ENCODE data around the gene MASP1.

The MASP1 gene

DNA sequence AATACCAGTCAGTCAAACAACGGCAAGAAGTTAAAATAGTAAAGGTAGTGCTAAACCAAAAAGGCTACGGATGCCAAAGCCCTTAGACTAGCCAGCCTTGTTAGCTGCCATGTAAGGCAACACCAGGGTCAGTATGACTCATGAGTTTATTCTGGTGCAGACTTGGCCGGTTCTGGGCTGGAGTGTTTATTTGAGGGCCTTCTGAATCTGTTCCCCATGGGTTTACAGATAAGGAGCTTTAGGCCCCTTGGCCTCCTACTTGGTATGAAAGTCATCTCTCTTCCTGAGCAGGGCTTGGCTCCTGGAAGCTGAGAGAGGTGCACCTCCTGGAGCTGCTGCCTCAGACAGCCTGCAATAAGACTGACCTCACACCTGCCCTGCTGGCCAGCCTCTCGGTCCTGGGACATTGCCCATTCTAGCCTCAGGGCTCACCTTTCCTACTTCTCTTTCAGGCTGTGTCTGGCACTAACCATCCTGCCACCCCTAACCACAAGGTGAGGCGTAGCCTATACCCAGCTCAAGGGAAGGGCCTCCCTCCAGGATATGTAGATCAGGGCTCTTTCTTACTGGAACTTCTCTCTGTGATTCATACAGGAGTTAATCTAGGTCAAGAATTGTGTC is 104.6 kb downstream of the MASP1 start:
- DNase-seq (ENCODE audit: low spot score) = no peak

- DNase-seq (ENCODE audit: low spot score) = no peak
These were observed 105.2 kb downstream of the MASP1 start for GRCh38 chr3:187186375-187186774.

DNA sequence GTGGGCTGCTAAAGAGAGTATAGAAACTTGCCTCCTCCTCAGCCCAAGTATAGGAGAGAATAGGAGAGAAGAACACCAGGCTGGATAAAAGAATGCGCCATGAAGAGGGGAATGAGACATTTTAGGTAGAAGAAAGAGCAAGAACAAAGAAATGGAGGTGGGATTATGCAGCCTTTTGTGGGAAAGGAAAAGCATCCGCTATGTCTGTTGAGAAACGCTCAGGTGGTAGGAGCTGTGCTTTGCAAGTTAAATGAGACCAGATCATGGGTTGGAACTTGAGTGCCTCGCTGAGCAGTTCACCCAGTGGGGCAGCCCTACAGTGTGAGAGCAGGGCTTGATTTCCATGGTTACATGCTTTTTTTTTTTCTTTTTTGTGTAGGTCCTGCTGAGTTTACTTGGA is 105.8 kb downstream of the MASP1 start:
- no peak for DNase-seq (ENCODE audit: low spot score)
